Right renal pelvis (tissue), 4 donors: ENCODE data around the gene ABHD13. TPM values are rescaled to one million over a fixed set of nuclear protein-coding genes. Genes with fewer than 3 reads are reported as not detected.
A peak's percentile ranks its signal among the peaks of the same experiment; 100 is the strongest.
"Not testable (repeated sequence)": the region's sequence is repeated elsewhere in the genome, so short reads cannot be mapped to it uniquely, and the experiment has no call there.

Experiments used
- DNase-seq, 4 donors: peaks; one replicate each; pipeline ENCODE4 v3.0.0-alpha.2; 2013; ENCODE audit warnings: low read depth in 4 of 4, low spot score in 3 of 4, missing footprints in 1 of 4
- polyA plus RNA-seq, 4 donors: library from polyadenylated mRNA; unstranded; fragments of 120-200 nt; gene quantifications; one replicate each; pipeline ENCODE4 v1.2.1, GENCODE V29; 2013; ENCODE audit not compliant: insufficient read length in 4 of 4

Gene ABHD13
- 10 to 100 TPM; 15.4 to 19.0 (median 17.7) TPM for polyA plus RNA-seq

GRCh38 chr13:108218044-108218974 lies at the start of gene ABHD13:
Gene ABHD13, plus strand, starts transcription at chr13:108218392. Its CDS starts 10,827 bp downstream, at chr13:108229219.
- DNase-seq = peak; percentile 84 to 91 (median 85)

- DNase-seq = no peak
Observed at GRCh38 chr13:108168929-108169328, 49.3 kb upstream of the ABHD13 start.

GRCh38 chr13:108176685-108177274 lies 41.4 kb upstream of the ABHD13 start:
- no peak for DNase-seq

- DNase-seq = no peak
Observed at GRCh38 chr13:108178078-108178477, 40.1 kb upstream of the ABHD13 start.

- DNase-seq = no peak
Observed at GRCh38 chr13:108182652-108183051, 35.5 kb upstream of the ABHD13 start.

GRCh38 chr13:108185223-108185622 lies 33.0 kb upstream of the ABHD13 start:
- DNase-seq = no peak

GRCh38 chr13:108188260-108188659 lies 29.9 kb upstream of the ABHD13 start:
- DNase-seq = no peak

GRCh38 chr13:108190897-108191296 lies 27.3 kb upstream of the ABHD13 start:
- DNase-seq = no peak

GRCh38 chr13:108193806-108194205 lies 24.4 kb upstream of the ABHD13 start:
- no peak for DNase-seq

GRCh38 chr13:108194435-108194936 lies 23.7 kb upstream of the ABHD13 start:
- DNase-seq = no peak

GRCh38 chr13:108195146-108195545 lies 23.0 kb upstream of the ABHD13 start:
- no peak for DNase-seq

- no peak for DNase-seq
Observed at GRCh38 chr13:108195861-108196260, 22.3 kb upstream of the ABHD13 start.

GRCh38 chr13:108200781-108201398 lies 17.3 kb upstream of the ABHD13 start:
- no peak for DNase-seq

GRCh38 chr13:108210551-108210950 lies 7.6 kb upstream of the ABHD13 start:
- no peak for DNase-seq

GRCh38 chr13:108212886-108213285 lies 5.3 kb upstream of the ABHD13 start:
- DNase-seq = no peak

- DNase-seq = no peak
Observed at GRCh38 chr13:108213946-108214345, 4.2 kb upstream of the ABHD13 start.

- no peak for DNase-seq
Observed at GRCh38 chr13:108214441-108215271, 3.5 kb upstream of the ABHD13 start.

- peak; percentile 83 to 87 (median 84) for DNase-seq
Observed at GRCh38 chr13:108215436-108215835, 2.8 kb upstream of the ABHD13 start, which contains the start of gene LIG4. Gene LIG4, minus strand, starts transcription at chr13:108215536. Its CDS starts 4,268 bp downstream, at chr13:108211268.

GRCh38 chr13:108217307-108218043 lies 717 bp upstream of the ABHD13 start:
- not testable (repeated sequence) for DNase-seq
